Activated CD8-positive, alpha-beta T cell treated with anti-CD3 and anti-CD28 coated beads for 36 hours (primary cell): ENCODE results near the gene JPT1. TPM values are rescaled to one million over a fixed set of nuclear protein-coding genes. Genes with fewer than 3 reads are reported as not detected.

Experiments
- ATAC-seq: fragments of 200-7000 bp; cut with Tn5 transposase; one replicate; pipeline ENCODE4 v1.10.0; 2021; ENCODE audit warnings: mild to moderate bottlenecking, moderate library complexity
- CTCF ChIA-PET: fragments of 350-600 bp; sonication (Branson Sonifier 250); formaldehyde crosslinking; loops from one replicate; lab custom pipeline; 2021; ENCODE audit warnings: antibody characterized with exemption; lab: Charles Lee
- POLR2A ChIA-PET: fragments of 350-600 bp; sonication (Branson Sonifier 250); formaldehyde crosslinking; loops from one replicate; lab custom pipeline; 2021; ENCODE audit warnings: antibody characterized with exemption; lab: Charles Lee
- DNase-seq: peaks from one replicate; pipeline ENCODE4 v3.0.0-alpha.2; 2020
- H3K27ac Mint-ChIP-seq: one replicate; pipeline ENCODE4 v1.8.0; 2021; ENCODE audit warnings: mild to moderate bottlenecking, mixed read lengths
- H3K27me3 Mint-ChIP-seq: one replicate; pipeline ENCODE4 v1.8.0; 2021; ENCODE audit warnings: mixed read lengths
- H3K36me3 Mint-ChIP-seq: one replicate; pipeline ENCODE4 v1.8.0; 2021; ENCODE audit warnings: low read depth, mixed read lengths
- H3K4me1 Mint-ChIP-seq: one replicate; pipeline ENCODE4 v1.8.0; 2021; ENCODE audit warnings: low read depth, mixed read lengths
- H3K4me3 Mint-ChIP-seq: one replicate; pipeline ENCODE4 v1.8.0; 2021; ENCODE audit warnings: mild to moderate bottlenecking, moderate library complexity, mixed read lengths
- H3K9me3 Mint-ChIP-seq: one replicate; pipeline ENCODE4 v1.8.0; 2021; ENCODE audit warnings: mixed read lengths
- CTCF ChIP-seq: fragments of 200-600 bp; IDR thresholded peaks from one replicate; pipeline ENCODE4 v1.8.0; 2022; ENCODE audit warnings: antibody characterized with exemption, mild to moderate bottlenecking
- intact Hi-C: fragments of 100-400 bp; cut with micrococcal nuclease; formaldehyde crosslinking; loops from one replicate; pipeline ENCODE4 v1.10.0; 2022
- total RNA-seq, 2 experiments: library from RNA; stranded (reverse); gene quantifications; one replicate each; pipeline ENCODE4 v1.2.3, GENCODE V29; 2021

The JPT1 gene
- total RNA-seq, 2 experiments from 2014 or later, result 203 to 208 TPM

- peak; percentile 86 for DNase-seq
- ChIA-PET CTCF (interaction anchor here (0.6 to 9.2 kb wide), 32 partner anchors 9 to 170 kb away, joined by 3 to 147 read pairs (median 4); partner anchors contain the start of genes ARMC7, CDR2L, GGA3 and MIF4GD), POLR2A (interaction anchor here (0.7 to 3.9 kb wide), 16 partner anchors 9 to 170 kb away, joined by 3 to 40 read pairs (median 4); partner anchors contain the start of genes ARMC7, JPT1, NUP85 and SLC16A5)
- H3K9me3 Mint-ChIP-seq, result no peaks in the 10 kb centered on the region
- peak; percentile 51 for TF ChIP-seq CTCF
- peak within 1 kb of the TSS; percentile 86 for H3K4me3 Mint-ChIP-seq
- intact Hi-C loops, result no loop called here
- H3K27ac Mint-ChIP-seq, result peak within 1 kb of the TSS; percentile 93
- peaks cover 12% of the 10 kb centered on the region for H3K4me1 Mint-ChIP-seq
- peak; percentile 83 for ATAC-seq
- H3K27me3 Mint-ChIP-seq, result no peaks in the 10 kb centered on the region
- peaks cover 16% of the 10 kb centered on the region for H3K36me3 Mint-ChIP-seq
Observed at GRCh38 chr17:75131278-75132017, 22.9 kb downstream of the JPT1 start, which contains the start of gene NT5C. NT5C (minus strand) TSS chr17:75131742; CDS start chr17:75131707, 35 bp downstream.

GRCh38 chr17:75130632-75131277 lies 23.6 kb downstream of the JPT1 start:
- CTCF ChIA-PET, result interaction anchor here (0.6 to 9.2 kb wide), 34 partner anchors 9 to 169 kb away, joined by 3 to 147 read pairs (median 4); partner anchors contain the start of genes ARMC7, CDR2L, GGA3 and MIF4GD
- Mint-ChIP-seq H3K4me1 (peaks cover 18% of the 10 kb centered on the region), H3K27me3 (no peaks in the 10 kb centered on the region), H3K4me3 (peak overlapping the region; percentile 86), H3K9me3 (no peaks in the 10 kb centered on the region), H3K36me3 (peaks cover 15% of the 10 kb centered on the region), H3K27ac (peak overlapping the region; percentile 88)
- peak; percentile 63 for TF ChIP-seq CTCF
- peak; percentile 68 for DNase-seq
- POLR2A ChIA-PET, result interaction anchor here (0.7 to 3.9 kb wide), 17 partner anchors 9 to 169 kb away, joined by 3 to 40 read pairs (median 4); partner anchors contain the start of genes ARMC7, JPT1, MRPL58 and NUP85
- ATAC-seq, result peak; percentile 56
- intact Hi-C loops, result no loop called here

- peak overlapping the region; percentile 86 for H3K4me3 Mint-ChIP-seq
- ATAC-seq (no peak), DNase-seq (no peak)
- peaks cover 22% of the 10 kb centered on the region for H3K4me1 Mint-ChIP-seq
- no peaks in the 10 kb centered on the region for H3K27me3 Mint-ChIP-seq
- TF ChIP-seq CTCF, result no peak
- intact Hi-C loops, result no loop called here
- no peaks in the 10 kb centered on the region for H3K9me3 Mint-ChIP-seq
- CTCF ChIA-PET, result interaction anchor here (1.0 to 9.2 kb wide), 15 partner anchors 12 to 169 kb away, joined by 3 to 147 read pairs (median 4); partner anchors contain the start of genes GGA3 and SLC25A19
- POLR2A ChIA-PET, result interaction anchor here (0.7 to 3.9 kb wide), 9 partner anchors 10 to 118 kb away, joined by 3 to 40 read pairs (median 3); partner anchors contain the start of genes JPT1, MRPL58 and SLC16A5
- peaks cover 13% of the 10 kb centered on the region for H3K36me3 Mint-ChIP-seq
- H3K27ac Mint-ChIP-seq, result peak overlapping the region; percentile 88
Observed at GRCh38 chr17:75130059-75130631, 24.2 kb downstream of the JPT1 start.

- H3K36me3 Mint-ChIP-seq, result peaks cover 13% of the 10 kb centered on the region
- peak overlapping the region; percentile 86 for H3K4me3 Mint-ChIP-seq
- intact Hi-C loops, result no loop called here
- DNase-seq (no peak), ATAC-seq (no peak)
- no peaks in the 10 kb centered on the region for H3K9me3 Mint-ChIP-seq
- H3K27ac Mint-ChIP-seq, result no peak overlapping the region
- POLR2A ChIA-PET, result interaction anchor here (0.9 to 3.9 kb wide), 5 partner anchors 16 to 118 kb away, joined by 3 to 40 read pairs (median 4); partner anchors contain the start of genes JPT1 and MRPL58
- peaks cover 27% of the 10 kb centered on the region for H3K4me1 Mint-ChIP-seq
- no peaks in the 10 kb centered on the region for H3K27me3 Mint-ChIP-seq
- CTCF ChIA-PET, result interaction anchor here (1.0 to 9.2 kb wide), 6 partner anchors 12 to 168 kb away, joined by 3 to 147 read pairs (median 4); partner anchors contain the start of gene JPT1
- TF ChIP-seq CTCF, result no peak
Observed at GRCh38 chr17:75129576-75129975, 24.7 kb downstream of the JPT1 start.
